Loucy (cell line): ENCODE results near the gene FRAS1.

Experiments
- EZH2phosphoT487 ChIP-seq: fragments of 200-600 bp; IDR thresholded peaks from 2 replicates; pipeline ENCODE4 v1.6.1; 2018; ENCODE audit warnings: antibody characterized with exemption, mild to moderate bottlenecking, moderate library complexity, borderline replicate concordance
- TF ChIP-seq, protein P1 (sequence below): fragments of 200-600 bp; sonication (generic); conservative IDR thresholded peaks from 2 replicates; pipeline ENCODE4 v1.5.1; 2014; ENCODE audit warnings: mild to moderate bottlenecking, antibody characterized with exemption, low read length

DNA sequence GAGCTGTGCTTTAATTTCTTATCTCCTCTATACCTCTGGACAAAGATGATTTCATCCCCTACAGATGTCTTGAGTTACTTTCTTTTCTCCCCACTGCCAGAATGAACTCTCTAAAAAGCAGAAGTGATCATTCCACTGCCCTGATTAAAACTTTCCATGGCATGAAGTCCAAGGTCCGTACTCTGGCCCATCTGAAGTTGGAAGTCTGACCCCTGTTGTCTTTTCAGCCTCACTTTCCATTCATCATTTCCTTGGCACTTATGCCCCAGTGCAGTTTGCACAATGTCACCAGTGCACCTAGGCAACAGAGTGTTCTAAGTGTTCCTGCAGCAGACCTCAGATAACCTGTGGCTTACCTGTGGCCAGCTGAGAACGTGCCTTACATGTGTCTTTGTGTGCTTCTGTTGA, 242.4 kb downstream of the FRAS1 start:
- TF ChIP-seq, protein P1, sequence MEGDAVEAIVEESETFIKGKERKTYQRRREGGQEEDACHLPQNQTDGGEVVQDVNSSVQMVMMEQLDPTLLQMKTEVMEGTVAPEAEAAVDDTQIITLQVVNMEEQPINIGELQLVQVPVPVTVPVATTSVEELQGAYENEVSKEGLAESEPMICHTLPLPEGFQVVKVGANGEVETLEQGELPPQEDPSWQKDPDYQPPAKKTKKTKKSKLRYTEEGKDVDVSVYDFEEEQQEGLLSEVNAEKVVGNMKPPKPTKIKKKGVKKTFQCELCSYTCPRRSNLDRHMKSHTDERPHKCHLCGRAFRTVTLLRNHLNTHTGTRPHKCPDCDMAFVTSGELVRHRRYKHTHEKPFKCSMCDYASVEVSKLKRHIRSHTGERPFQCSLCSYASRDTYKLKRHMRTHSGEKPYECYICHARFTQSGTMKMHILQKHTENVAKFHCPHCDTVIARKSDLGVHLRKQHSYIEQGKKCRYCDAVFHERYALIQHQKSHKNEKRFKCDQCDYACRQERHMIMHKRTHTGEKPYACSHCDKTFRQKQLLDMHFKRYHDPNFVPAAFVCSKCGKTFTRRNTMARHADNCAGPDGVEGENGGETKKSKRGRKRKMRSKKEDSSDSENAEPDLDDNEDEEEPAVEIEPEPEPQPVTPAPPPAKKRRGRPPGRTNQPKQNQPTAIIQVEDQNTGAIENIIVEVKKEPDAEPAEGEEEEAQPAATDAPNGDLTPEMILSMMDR = no peak
- TF ChIP-seq EZH2phosphoT487 = no peak
